GM19025 (cell line): Measurements from ENCODE around the gene DLST.
"Not testable (repeated sequence)": the region's sequence is repeated elsewhere in the genome, so short reads cannot be mapped to it uniquely, and the experiment has no call there.

Experiments used
- ATAC-seq: cut with Tn5 transposase; IDR thresholded peaks from one replicate; pipeline ENCODE4 v1.9.1; 2021; ENCODE audit warnings: mild to moderate bottlenecking, low read depth, moderate library complexity; ENCODE audit not compliant: unreplicated experiment

The DLST gene

GRCh38 chr14:74913393-74913910 lies 31.7 kb downstream of the DLST start:
- ATAC-seq = no peak

GRCh38 chr14:74913986-74914573 lies 32.4 kb downstream of the DLST start:
- no peak for ATAC-seq

GRCh38 chr14:74915426-74915825 lies 33.7 kb downstream of the DLST start:
- no peak for ATAC-seq

GRCh38 chr14:74915826-74916225 lies 34.1 kb downstream of the DLST start:
- ATAC-seq = no peak

- no peak for ATAC-seq
Measured at GRCh38 chr14:74917178-74917543, 35.4 kb downstream of the DLST start.

- ATAC-seq = no peak
Measured at GRCh38 chr14:74917646-74918081, 35.9 kb downstream of the DLST start.

GRCh38 chr14:74918380-74918779 lies 36.7 kb downstream of the DLST start:
- no peak for ATAC-seq

GRCh38 chr14:74919421-74920165 lies 37.9 kb downstream of the DLST start:
- no peak for ATAC-seq

- no peak for ATAC-seq
Measured at GRCh38 chr14:74920281-74920680, 38.6 kb downstream of the DLST start.

GRCh38 chr14:74921053-74921620 lies 39.4 kb downstream of the DLST start:
- ATAC-seq = no peak

GRCh38 chr14:74921987-74922751 lies 40.5 kb downstream of the DLST start:
- no peak for ATAC-seq

GRCh38 chr14:74922752-74923401 lies 41.2 kb downstream of the DLST start, which contains the start of gene RPS6KL1:
RPS6KL1 (minus strand) TSS chr14:74923260; CDS start chr14:74921541, 1,719 bp downstream.
- peak; percentile 98 for ATAC-seq

GRCh38 chr14:74924061-74924460 lies 42.3 kb downstream of the DLST start:
- ATAC-seq = no peak

- ATAC-seq = no peak
Measured at GRCh38 chr14:74927225-74927624, 45.5 kb downstream of the DLST start.

GRCh38 chr14:74929242-74929641 lies 47.5 kb downstream of the DLST start:
- ATAC-seq = no peak

GRCh38 chr14:74931744-74932143 lies 50.0 kb downstream of the DLST start:
- not testable (repeated sequence) for ATAC-seq

- ATAC-seq = no peak
Measured at GRCh38 chr14:74932401-74932901, 50.7 kb downstream of the DLST start.

GRCh38 chr14:74932936-74933335 lies 51.2 kb downstream of the DLST start:
- not testable (repeated sequence) for ATAC-seq

- no peak for ATAC-seq
Measured at GRCh38 chr14:74934041-74934440, 52.3 kb downstream of the DLST start.
